Stimulated activated CD8-positive, alpha-beta memory T cell treated with anti-CD3 and anti-CD28 coated beads, Interleukin-15, amount 100 ng/mL, for 24 hours (primary cell): ENCODE results near the gene QTRT2.

Experiments used
- DNase-seq: peaks from one replicate; pipeline ENCODE4 v3.0.0-alpha.2; 2020; ENCODE audit warnings: low read depth

The QTRT2 gene

GRCh38 chr3:114122027-114122709, 65.6 kb downstream of the QTRT2 start:
- no peak for DNase-seq

DNA sequence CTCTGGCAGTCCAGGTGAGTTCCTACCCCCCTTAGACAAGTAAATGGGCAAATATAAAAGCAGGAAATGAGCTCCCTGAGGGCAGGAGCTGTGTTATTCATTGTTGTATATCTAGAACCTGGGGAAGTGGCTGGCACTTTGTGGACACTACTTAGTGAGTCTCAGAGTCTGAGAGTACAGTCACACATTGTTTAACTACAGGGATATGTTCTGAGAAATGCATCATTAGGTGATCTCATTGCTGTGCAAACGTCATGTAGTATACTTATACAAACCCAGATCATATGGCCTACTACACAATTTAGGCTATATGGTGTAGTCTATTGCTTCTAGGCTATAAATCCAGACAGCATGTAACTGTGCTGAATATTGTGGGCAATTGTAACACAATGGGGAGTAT, 69.9 kb downstream of the QTRT2 start:
- no peak for DNase-seq

- DNase-seq = no peak
These were observed 71.0 kb downstream of the QTRT2 start for GRCh38 chr3:114127517-114127916.

DNA sequence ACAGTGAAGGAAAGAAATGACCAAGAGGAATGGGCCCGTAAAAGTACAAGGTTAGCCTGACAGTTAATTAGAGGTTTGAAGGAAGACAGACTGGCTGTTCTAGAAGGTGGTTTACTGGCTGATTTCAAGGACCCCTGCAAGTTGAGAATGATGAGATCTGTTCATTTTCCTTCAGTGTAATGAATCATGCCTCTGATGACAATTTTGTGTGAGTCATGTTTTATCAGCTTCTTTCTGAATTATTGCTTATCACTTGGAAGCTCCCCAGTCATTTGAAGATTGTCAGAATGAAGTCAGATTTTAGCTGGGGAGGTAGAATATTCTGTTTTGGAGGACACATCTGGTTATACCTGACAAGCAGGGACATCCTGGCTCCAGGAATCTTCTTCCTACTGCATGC, 71.7 kb downstream of the QTRT2 start:
- DNase-seq = no peak

DNA sequence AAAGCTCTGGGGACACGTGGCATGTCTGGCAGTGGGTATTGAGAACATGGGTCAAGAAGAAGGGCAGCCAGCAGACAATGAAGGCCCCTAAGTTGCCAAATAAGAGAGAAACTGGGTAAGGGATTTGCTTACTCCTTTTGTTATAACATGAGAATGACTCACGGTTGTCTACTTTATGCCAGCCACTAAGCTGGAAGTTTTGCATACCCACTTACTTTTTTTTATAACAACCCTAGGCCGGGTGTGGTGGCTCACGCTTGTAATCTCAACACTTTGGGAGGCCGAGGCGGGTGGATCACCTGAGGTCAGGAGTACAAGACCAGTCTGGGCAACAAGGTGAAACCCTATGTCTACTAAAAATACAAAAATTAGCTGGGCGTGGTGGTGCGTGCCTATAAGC, 72.3 kb downstream of the QTRT2 start:
- no peak for DNase-seq

- DNase-seq = no peak
These were observed 76.0 kb downstream of the QTRT2 start for GRCh38 chr3:114132500-114132899.

DNA sequence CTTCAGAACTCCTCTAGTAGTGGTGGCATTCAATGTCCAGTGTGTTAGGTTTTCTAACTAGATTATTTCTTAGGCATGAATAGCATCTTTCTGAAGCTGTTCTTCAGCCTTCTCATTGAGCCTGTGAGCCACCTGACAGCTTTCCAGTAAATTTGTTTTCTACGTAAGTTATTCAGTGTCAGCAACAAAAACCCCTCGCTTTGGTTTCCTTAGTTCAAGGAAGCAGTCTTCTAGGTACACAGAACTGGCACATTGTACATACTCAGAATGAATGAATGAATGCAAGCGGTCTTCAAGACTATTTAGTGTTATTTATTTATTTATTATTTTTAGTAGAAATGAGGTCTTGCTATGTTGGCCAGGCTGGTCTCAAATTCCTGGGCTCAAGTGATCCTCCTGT, 77.4 kb downstream of the QTRT2 start:
- DNase-seq = no peak
